ENCODE measurements around the gene CLEC20A.

The CLEC20A gene

DNA sequence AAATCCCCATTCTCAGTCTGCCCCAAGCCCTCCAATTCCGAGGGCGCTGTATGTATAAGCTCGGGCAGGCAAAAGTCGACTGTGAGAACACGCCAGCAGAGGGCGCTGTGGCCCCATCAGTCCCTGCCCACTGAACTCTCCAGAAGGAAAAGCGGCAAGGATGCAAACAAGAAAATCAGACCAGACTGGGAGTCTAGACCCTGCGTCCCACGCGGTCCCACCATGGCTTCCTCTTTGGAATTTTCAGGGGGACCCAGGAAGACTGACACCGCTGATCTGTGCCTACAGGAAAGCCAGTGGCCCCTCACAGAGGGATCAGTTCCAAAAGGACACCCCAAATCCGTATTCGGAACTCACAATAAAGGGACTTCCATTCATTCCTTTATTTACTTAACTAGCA lies 35.6 kb upstream of the CLEC20A start (continued):
- no peak for TF ChIP-seq ZNF670 (tag by site-specific recombination; IDR thresholded peaks at IDR 0.05; ENCODE audit: low read depth)
- TF ChIP-seq, protein P1, sequence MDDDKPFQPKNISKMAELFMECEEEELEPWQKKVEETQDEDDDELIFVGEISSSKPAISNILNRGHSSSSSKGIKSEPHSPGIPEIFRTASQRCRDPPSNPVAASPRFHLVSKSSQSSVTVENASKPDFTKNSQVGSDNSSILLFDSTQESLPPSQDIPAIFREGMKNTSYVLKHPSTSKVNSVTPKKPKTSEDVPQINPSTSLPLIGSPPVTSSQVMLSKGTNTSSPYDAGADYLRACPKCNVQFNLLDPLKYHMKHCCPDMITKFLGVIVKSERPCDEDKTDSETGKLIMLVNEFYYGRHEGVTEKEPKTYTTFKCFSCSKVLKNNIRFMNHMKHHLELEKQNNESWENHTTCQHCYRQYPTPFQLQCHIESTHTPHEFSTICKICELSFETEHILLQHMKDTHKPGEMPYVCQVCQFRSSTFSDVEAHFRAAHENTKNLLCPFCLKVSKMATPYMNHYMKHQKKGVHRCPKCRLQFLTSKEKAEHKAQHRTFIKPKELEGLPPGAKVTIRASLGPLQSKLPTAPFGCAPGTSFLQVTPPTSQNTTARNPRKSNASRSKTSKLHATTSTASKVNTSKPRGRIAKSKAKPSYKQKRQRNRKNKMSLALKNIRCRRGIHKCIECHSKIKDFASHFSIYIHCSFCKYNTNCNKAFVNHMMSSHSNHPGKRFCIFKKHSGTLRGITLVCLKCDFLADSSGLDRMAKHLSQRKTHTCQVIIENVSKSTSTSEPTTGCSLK (tag by site-specific recombination; IDR thresholded peaks at IDR 0.05): no peak
- TF ChIP-seq ZNF561 (tag by site-specific recombination; IDR thresholded peaks at IDR 0.05; ENCODE audit: borderline replicate concordance): no peak
- no peak for TF ChIP-seq SP3 (tag by site-specific recombination; IDR thresholded peaks at IDR 0.05)
- TF ChIP-seq, protein P2, sequence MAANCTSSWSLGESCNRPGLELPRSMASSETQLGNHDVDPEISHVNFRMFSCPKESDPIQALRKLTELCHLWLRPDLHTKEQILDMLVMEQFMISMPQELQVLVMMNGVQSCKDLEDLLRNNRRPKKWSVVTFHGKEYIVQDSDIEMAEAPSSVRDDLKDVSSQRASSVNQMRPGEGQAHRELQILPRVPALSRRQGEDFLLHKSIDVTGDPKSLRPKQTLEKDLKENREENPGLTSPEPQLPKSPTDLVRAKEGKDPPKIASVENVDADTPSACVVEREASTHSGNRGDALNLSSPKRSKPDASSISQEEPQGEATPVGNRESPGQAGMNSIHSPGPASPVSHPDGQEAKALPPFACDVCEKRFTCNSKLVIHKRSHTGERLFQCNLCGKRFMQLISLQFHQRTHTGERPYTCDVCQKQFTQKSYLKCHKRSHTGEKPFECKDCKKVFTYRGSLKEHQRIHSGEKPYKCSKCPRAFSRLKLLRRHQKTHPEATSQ (tag by site-specific recombination; IDR thresholded peaks at IDR 0.05): no peak
- TF ChIP-seq ZNF366 (tag by site-specific recombination; conservative IDR thresholded peaks at IDR 0.05): no peak
- TF ChIP-seq SCRT2 (tag by site-specific recombination; IDR thresholded peaks at IDR 0.05): no peak
- TF ChIP-seq ZNF335 (tag by site-specific recombination; conservative IDR thresholded peaks at IDR 0.05): no peak; the same call in 1 of the 2 replicates
- no peak for TF ChIP-seq ZNF19 (tag by site-specific recombination; IDR thresholded peaks at IDR 0.05; ENCODE audit: low read depth)
- no peak for TF ChIP-seq ZNF341 (tag by site-specific recombination; IDR thresholded peaks at IDR 0.05; ENCODE audit: low read depth)
- TF ChIP-seq ZNF174 (tag by site-specific recombination; IDR thresholded peaks at IDR 0.05): no peak
- no peak for TF ChIP-seq SP2 (tag by site-specific recombination; IDR thresholded peaks at IDR 0.05)
- peak; percentile 60; the same call in 1 of the 2 replicates for TF ChIP-seq ZNF2 (tag by site-specific recombination; IDR thresholded peaks at IDR 0.05)
- peak; percentile 25; the same call in 1 of the 2 replicates for TF ChIP-seq MZF1 (tag by site-specific recombination; IDR thresholded peaks at IDR 0.05; ENCODE audit: borderline replicate concordance)
- TF ChIP-seq ZSCAN30 (tag by site-specific recombination; IDR thresholded peaks at IDR 0.05): 0 out of 2 replicates have a peak, but pooled peaks have one; percentile 28
- no peak for TF ChIP-seq ZNF155 (tag by site-specific recombination; IDR thresholded peaks at IDR 0.05)
- 0 out of 2 replicates have a peak, but pooled peaks have one; percentile 65 for TF ChIP-seq ZNF660 (tag by site-specific recombination; IDR thresholded peaks at IDR 0.05)
- no peak for TF ChIP-seq HOXD13 (CRISPR knock-in tag; IDR thresholded peaks at IDR 0.05; ENCODE audit: borderline replicate concordance)
- TF ChIP-seq MEIS1 (CRISPR knock-in tag; IDR thresholded peaks at IDR 0.05; ENCODE audit: borderline replicate concordance): no peak
- TF ChIP-seq ZNF768 (tag by site-specific recombination; IDR thresholded peaks at IDR 0.05): no peak
- TF ChIP-seq ZBTB8A (tag by site-specific recombination; IDR thresholded peaks at IDR 0.05): peak; percentile 10; the same call in 1 of the 2 replicates
- no peak for TF ChIP-seq ZNF624 (tag by site-specific recombination; IDR thresholded peaks at IDR 0.05)
- TF ChIP-seq ZNF138 (tag by site-specific recombination; IDR thresholded peaks at IDR 0.05; ENCODE audit: borderline replicate concordance): no peak
- no peak for TF ChIP-seq ZNF621 (tag by site-specific recombination; IDR thresholded peaks at IDR 0.05)
- TF ChIP-seq ZNF623 (tag by site-specific recombination; IDR thresholded peaks at IDR 0.05): no peak
- no peak for TF ChIP-seq ZNF37A (tag by site-specific recombination; IDR thresholded peaks at IDR 0.05)
- no peak for TF ChIP-seq ZNF610 (tag by site-specific recombination; IDR thresholded peaks at IDR 0.05; ENCODE audit: borderline replicate concordance)
- 0 out of 2 replicates have a peak, but pooled peaks have one; percentile 35 for TF ChIP-seq ZBTB17 (tag by site-specific recombination; IDR thresholded peaks at IDR 0.05)
- TF ChIP-seq IKZF3 (tag by site-specific recombination; IDR thresholded peaks at IDR 0.05): peak; percentile 78
- no peak for TF ChIP-seq ZNF600 (tag by site-specific recombination; IDR thresholded peaks at IDR 0.05)
- TF ChIP-seq ZNF311 (tag by site-specific recombination; IDR thresholded peaks at IDR 0.05; ENCODE audit: borderline replicate concordance): no peak
- TF ChIP-seq ZNF560 (tag by site-specific recombination; IDR thresholded peaks at IDR 0.05; ENCODE audit: borderline replicate concordance): no peak
- no peak for TF ChIP-seq BCL11B (tag by site-specific recombination; IDR thresholded peaks at IDR 0.05; ENCODE audit: low read depth)
- no peak for TF ChIP-seq ZNF157 (tag by site-specific recombination; IDR thresholded peaks at IDR 0.05)
- TF ChIP-seq ZFP37 (tag by site-specific recombination; IDR thresholded peaks at IDR 0.05): peak; percentile 85
- TF ChIP-seq ZNF747 (tag by site-specific recombination; IDR thresholded peaks at IDR 0.05): no peak
- no peak for TF ChIP-seq ZIC2 (tag by site-specific recombination; IDR thresholded peaks at IDR 0.05)
- TF ChIP-seq FEZF1 (tag by site-specific recombination; IDR thresholded peaks at IDR 0.05): no peak
- peak; percentile 94 for TF ChIP-seq ZNF654 (tag by site-specific recombination; IDR thresholded peaks at IDR 0.05; ENCODE audit: low read depth)
- no peak for TF ChIP-seq ZNF184 (tag by site-specific recombination; IDR thresholded peaks at IDR 0.05)
